ENCODE measurements around the gene GGTLC3.
"Not testable (repeated sequence)": the region's sequence is repeated elsewhere in the genome, so short reads cannot be mapped to it uniquely, and the experiment has no call there.

DNA sequence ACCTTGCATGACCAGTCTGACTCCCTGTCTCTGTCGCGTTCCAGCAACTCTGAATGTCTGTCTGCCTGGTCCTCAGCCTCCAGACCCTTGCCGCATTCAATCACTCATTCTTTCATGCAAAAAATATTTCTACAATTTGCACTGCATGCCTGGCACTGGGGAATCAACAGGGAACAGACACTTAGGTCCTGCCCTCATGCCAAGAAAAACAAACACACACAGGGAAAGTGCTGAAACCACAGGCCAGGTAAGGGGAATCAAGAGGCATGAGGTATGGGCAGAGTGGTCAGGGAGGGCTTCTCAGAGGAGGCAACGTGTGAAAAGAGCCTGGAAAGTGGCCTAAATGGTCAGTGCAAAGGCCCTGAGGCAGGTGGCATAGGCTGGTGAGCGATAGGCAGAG lies at the start of gene GGTLC3:
- TF ChIP-seq, protein P1, sequence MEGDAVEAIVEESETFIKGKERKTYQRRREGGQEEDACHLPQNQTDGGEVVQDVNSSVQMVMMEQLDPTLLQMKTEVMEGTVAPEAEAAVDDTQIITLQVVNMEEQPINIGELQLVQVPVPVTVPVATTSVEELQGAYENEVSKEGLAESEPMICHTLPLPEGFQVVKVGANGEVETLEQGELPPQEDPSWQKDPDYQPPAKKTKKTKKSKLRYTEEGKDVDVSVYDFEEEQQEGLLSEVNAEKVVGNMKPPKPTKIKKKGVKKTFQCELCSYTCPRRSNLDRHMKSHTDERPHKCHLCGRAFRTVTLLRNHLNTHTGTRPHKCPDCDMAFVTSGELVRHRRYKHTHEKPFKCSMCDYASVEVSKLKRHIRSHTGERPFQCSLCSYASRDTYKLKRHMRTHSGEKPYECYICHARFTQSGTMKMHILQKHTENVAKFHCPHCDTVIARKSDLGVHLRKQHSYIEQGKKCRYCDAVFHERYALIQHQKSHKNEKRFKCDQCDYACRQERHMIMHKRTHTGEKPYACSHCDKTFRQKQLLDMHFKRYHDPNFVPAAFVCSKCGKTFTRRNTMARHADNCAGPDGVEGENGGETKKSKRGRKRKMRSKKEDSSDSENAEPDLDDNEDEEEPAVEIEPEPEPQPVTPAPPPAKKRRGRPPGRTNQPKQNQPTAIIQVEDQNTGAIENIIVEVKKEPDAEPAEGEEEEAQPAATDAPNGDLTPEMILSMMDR (conservative IDR thresholded peaks at IDR 0.05; ENCODE audit: low read depth, low read length), result not testable (repeated sequence)
- TF ChIP-seq EZH2 (IDR thresholded peaks at IDR 0.05; ENCODE audit: borderline replicate concordance, low read depth, low read length, poor library complexity, severe bottlenecking), result not testable (repeated sequence)

All from A673 (cell line).